Umbilical cord (tissue), 2 donors: Measurements from ENCODE around the gene TOM1L1. TPM values are rescaled to one million over a fixed set of nuclear protein-coding genes. Genes with fewer than 3 reads are reported as not detected.
A peak's percentile ranks its signal among the peaks of the same experiment; 100 is the strongest.

ENCODE experiments used
- DNase-seq: peaks from one replicate; pipeline ENCODE4 v3.0.0-alpha.2; 2015; ENCODE audit warnings: low spot score
- total RNA-seq: library from RNA; depleted of rRNA; stranded (reverse); fragments of >200 nt; gene quantifications from one replicate; pipeline ENCODE4 v1.2.3, GENCODE V29; 2014; ENCODE audit warnings: low replicate concordance; ENCODE audit not compliant: insufficient read depth

TOM1L1 gene
- total RNA-seq, 1 donor from 2014 or later = 39.2 TPM

- no peak for DNase-seq
Observed at GRCh38 chr17:54945671-54946070, 45.0 kb downstream of the TOM1L1 start.

GRCh38 chr17:54947396-54947795, 46.7 kb downstream of the TOM1L1 start:
- DNase-seq = no peak

GRCh38 chr17:54948380-54948779, 47.7 kb downstream of the TOM1L1 start:
- DNase-seq = no peak

- no peak for DNase-seq
Observed at GRCh38 chr17:54950116-54950515, 49.5 kb downstream of the TOM1L1 start.

- DNase-seq = no peak
Observed at GRCh38 chr17:54951286-54951685, 50.6 kb downstream of the TOM1L1 start.

GRCh38 chr17:54956791-54957190, 56.1 kb downstream of the TOM1L1 start:
- no peak for DNase-seq

GRCh38 chr17:54967621-54968261, 67.1 kb downstream of the TOM1L1 start:
- no peak for DNase-seq

- peak; percentile 98 for DNase-seq
Observed at GRCh38 chr17:54968262-54968987, 67.8 kb downstream of the TOM1L1 start, which contains the start of the genes COX11 and STXBP4. TSS of gene COX11 (minus strand) at chr17:54968654. CDS start at chr17:54968646, 8 bp downstream. TSS of gene STXBP4 (plus strand) at chr17:54968765. CDS start at chr17:54986220, 17,455 bp downstream.

- DNase-seq = no peak
Observed at GRCh38 chr17:54968988-54969332, 68.3 kb downstream of the TOM1L1 start.

GRCh38 chr17:54969658-54970572, 69.3 kb downstream of the TOM1L1 start:
- no peak for DNase-seq

- no peak for DNase-seq
Observed at GRCh38 chr17:54971147-54971546, 70.5 kb downstream of the TOM1L1 start.

GRCh38 chr17:54971901-54972300, 71.2 kb downstream of the TOM1L1 start:
- DNase-seq = no peak

GRCh38 chr17:54972406-54973138, 71.9 kb downstream of the TOM1L1 start:
- no peak for DNase-seq

GRCh38 chr17:54974759-54975158, 74.1 kb downstream of the TOM1L1 start:
- DNase-seq = no peak

GRCh38 chr17:54976316-54976715, 75.7 kb downstream of the TOM1L1 start:
- DNase-seq = no peak

GRCh38 chr17:54977744-54978143, 77.1 kb downstream of the TOM1L1 start:
- no peak for DNase-seq

- no peak for DNase-seq
Observed at GRCh38 chr17:54979657-54980056, 79.0 kb downstream of the TOM1L1 start.

GRCh38 chr17:54980375-54980774, 79.7 kb downstream of the TOM1L1 start:
- DNase-seq = no peak

GRCh38 chr17:54982399-54982798, 81.7 kb downstream of the TOM1L1 start:
- DNase-seq = no peak

GRCh38 chr17:54983260-54983659, 82.6 kb downstream of the TOM1L1 start:
- no peak for DNase-seq

- DNase-seq = no peak
Observed at GRCh38 chr17:54985476-54985875, 84.8 kb downstream of the TOM1L1 start.
